Measurements from ENCODE around the gene ATOSA.

DNA sequence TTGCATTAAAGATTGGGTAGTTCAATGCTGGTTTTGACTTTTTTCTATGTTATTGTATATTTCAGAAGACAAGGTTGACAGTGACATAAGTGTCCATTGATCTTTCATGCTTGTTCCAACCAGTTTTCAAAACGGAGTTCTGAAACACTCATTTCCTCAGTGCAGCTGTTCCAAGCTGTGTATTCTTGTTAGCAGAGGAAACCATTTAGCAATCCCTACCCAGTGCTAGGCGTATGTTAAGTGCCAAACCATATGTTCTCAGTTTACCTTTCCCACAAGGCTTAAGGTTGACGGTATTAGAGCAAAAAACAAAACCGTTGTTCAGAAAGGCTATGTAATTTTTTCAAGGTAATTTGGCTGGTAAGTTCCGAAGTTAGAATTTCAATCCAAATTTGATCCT lies 9.1 kb downstream of the ATOSA start:
- TF ChIP-seq TEAD4 (CRISPR knock-in tag; IDR thresholded peaks at IDR 0.05) (no peak), RELA (CRISPR knock-in tag; IDR thresholded peaks at IDR 0.05; ENCODE audit: borderline replicate concordance) (no peak), ETV6 (CRISPR knock-in tag; IDR thresholded peaks at IDR 0.05) (no peak)
